HG03103 (cell line): ENCODE results near the gene LGR4.
A peak's percentile ranks its signal among the peaks of the same experiment; 100 is the strongest.
"Not testable (repeated sequence)": the region's sequence is repeated elsewhere in the genome, so short reads cannot be mapped to it uniquely, and the experiment has no call there.

Experiments used
- ATAC-seq: cut with Tn5 transposase; IDR thresholded peaks from one replicate; pipeline ENCODE4 v1.9.1; 2021; ENCODE audit warnings: low read depth; ENCODE audit not compliant: unreplicated experiment

The LGR4 gene, protein sequence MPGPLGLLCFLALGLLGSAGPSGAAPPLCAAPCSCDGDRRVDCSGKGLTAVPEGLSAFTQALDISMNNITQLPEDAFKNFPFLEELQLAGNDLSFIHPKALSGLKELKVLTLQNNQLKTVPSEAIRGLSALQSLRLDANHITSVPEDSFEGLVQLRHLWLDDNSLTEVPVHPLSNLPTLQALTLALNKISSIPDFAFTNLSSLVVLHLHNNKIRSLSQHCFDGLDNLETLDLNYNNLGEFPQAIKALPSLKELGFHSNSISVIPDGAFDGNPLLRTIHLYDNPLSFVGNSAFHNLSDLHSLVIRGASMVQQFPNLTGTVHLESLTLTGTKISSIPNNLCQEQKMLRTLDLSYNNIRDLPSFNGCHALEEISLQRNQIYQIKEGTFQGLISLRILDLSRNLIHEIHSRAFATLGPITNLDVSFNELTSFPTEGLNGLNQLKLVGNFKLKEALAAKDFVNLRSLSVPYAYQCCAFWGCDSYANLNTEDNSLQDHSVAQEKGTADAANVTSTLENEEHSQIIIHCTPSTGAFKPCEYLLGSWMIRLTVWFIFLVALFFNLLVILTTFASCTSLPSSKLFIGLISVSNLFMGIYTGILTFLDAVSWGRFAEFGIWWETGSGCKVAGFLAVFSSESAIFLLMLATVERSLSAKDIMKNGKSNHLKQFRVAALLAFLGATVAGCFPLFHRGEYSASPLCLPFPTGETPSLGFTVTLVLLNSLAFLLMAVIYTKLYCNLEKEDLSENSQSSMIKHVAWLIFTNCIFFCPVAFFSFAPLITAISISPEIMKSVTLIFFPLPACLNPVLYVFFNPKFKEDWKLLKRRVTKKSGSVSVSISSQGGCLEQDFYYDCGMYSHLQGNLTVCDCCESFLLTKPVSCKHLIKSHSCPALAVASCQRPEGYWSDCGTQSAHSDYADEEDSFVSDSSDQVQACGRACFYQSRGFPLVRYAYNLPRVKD

DNA sequence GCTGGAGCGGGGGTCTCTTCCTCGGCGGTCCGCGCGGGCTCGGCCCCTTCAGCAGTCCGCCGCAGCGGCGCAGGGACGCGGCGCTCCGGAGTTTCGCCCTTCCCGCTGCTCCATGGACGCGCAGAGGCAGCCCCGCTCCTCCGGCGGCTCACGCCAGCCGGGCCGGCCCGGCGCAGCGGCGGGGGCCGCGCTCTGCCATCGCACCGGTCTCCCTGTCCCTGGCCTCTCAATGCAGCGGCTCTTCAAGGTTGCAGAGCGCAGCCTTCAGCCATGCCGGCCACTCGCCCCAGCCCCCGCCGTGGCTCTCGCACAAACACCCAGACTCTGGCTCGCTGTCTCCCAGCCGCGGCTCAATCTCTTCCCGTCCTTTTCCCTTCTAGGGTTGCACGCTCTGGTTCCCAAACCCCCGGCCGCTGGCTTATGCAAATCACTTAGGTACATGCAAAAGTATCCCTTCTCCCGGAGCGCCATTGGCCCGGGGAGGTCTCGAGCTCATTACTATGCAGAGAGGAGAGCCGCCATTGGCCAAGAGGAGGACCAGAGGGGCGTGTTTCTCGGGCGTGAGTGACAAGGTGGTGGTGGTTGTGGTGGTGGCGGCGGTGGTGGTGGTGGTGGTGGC is at the start of gene LGR4:
Gene LGR4, minus strand, starts transcription at position 393 of the 619 bp plus-strand sequence. CDS start 488 bp downstream, outside the sequence.
- ATAC-seq = peak; percentile 87

DNA sequence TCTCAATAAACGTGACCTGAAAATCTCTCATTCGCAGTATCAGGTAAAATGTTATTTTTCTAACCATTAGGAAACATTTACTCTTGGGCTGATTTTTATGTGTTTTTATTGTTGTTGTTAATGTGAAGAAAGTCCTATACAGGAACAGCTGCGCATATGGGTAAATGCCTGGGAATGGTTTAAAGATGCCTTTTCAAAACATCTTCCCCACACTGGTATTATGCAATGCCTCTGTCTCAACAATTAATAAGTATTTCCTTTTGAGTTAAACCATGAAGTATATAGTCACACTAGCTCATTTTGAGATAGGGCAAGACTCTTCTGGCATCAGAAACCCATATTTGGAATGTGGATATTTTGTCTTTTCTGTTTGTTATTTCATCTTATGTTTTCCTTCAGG is 47.6 kb upstream of the LGR4 start:
- ATAC-seq = no peak

DNA sequence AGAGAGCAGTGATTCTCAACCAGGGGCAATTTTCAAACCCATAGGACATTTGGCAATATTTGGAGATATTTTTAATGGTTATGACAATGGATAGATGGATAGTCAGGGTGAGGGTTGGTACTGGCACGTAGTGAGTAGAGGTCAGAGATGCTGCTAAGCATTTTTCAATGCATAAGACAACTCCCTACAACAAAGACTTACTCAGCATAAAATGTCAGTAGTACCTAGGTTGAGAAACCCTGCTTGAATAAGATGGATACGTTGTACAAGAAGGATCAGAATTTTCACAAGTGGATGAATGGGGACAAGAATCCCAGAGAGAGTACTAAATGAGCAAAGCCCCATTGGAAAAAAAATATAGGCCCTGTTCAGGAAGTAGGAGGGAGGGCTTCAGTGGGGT is 45.9 kb upstream of the LGR4 start:
- ATAC-seq = no peak

DNA sequence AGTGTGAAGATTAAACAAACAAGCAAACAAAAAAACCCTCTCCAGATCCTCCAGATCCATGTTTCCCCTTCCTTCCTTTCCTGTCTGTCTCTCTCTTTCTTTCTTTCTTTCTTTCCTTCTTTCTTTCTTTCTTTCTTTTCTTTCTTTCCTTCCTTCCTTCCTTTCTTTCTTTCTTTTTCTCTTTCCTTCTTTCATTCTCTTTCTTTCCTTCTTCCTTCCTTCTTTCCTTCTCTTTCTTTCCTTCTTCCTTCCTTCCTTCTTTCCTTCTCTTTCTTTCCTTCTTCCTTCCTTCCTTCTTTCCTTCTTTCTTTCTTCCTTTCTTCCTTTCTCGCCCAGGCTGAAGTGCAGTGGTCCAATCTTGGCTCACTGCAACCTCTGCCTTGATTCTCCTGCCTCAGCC is 44.9 kb upstream of the LGR4 start:
- not testable (repeated sequence) for ATAC-seq

DNA sequence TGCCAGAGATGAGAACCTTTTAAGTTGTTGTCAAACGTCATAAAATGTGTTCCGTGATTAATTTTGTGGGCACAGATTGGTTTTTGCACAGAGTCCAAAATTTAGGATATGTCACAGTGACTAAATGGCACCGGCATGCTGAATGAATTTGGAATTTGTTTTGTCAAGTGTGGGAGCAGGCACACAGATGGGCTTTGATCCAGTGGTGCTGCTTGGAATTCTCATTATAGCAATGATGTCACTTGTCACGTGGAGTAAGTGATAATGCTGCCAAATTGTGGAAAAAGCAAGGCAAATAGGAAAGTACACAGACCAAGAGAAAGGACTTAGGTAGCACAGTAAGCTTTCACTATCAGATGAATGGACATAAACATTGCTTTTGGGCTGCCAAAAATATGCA is 42.0 kb upstream of the LGR4 start:
- no peak for ATAC-seq

DNA sequence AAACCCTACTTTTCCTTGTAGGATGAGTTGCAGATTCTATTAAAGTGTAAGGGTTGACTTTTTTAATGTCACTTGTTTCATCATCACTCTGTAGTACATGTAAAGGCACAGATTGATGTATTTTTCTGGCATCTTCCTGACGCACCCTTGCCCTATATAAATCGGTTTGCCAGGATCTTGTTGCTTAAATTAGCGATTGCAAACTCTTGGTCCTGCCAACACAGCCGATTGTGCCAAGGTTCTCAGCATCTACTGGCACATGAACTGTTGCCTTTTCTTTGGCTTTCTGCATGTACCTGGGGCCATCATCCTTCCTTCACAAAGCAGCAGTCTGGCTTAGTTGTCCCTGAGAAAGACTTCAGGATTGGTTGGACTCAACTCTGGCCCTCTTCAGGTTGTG is 41.5 kb upstream of the LGR4 start:
- no peak for ATAC-seq

DNA sequence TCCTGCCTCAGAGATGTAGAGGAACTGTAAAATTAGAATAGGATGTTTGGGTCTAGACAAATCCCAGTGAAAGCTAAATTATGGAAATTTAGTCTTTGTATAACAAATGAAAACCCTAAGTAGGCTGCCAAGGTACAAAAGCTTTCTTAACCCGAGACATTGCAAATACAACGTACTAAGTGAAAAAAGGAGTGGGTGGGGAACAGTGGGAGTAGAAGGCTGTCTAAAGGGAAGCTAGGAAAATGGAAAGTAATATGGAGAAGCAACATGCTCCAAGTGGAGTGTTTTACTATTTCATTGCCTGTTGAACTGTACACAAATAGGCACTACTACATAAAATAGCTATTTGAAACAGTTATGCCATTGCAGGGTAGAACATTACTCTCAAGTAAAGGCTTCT is 40.8 kb upstream of the LGR4 start:
- ATAC-seq = no peak

DNA sequence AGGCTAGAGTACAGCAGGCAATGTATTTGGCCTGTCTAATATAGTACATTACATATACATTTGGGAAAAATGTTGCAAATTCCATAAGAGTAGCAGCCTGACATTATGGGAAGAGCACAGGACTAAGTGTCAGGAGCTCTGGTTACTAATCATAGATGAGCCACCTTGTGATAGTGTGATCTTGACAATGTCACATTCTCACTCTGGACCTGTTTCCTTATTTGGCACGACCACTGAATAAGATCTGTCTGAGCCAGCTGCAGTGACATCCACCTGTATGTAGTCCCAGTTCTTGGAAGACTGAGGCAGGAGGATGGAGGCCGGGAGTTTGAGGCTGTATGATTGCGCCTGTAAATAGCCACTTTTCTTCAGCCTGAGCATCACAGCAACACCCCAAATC is 39.6 kb upstream of the LGR4 start:
- no peak for ATAC-seq

DNA sequence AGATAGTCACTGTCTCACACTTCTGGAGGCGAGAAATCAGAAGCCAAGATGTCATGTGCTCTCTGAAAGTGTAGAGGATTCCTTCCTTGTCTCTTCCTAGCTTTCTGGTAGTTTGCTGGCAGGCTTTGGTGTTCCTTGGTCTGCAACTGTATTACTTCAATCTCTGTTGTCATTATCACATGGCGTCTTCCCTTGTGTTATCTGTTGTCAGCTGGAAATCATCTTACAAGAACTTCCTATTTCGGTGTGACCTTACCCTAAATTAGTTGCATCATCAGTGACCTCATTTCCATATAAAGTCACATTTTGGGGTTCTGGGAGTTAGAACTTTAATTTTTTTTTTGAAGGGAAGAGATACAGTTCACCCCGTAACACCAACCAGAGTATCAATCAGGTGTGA is 37.3 kb upstream of the LGR4 start:
- no peak for ATAC-seq

DNA sequence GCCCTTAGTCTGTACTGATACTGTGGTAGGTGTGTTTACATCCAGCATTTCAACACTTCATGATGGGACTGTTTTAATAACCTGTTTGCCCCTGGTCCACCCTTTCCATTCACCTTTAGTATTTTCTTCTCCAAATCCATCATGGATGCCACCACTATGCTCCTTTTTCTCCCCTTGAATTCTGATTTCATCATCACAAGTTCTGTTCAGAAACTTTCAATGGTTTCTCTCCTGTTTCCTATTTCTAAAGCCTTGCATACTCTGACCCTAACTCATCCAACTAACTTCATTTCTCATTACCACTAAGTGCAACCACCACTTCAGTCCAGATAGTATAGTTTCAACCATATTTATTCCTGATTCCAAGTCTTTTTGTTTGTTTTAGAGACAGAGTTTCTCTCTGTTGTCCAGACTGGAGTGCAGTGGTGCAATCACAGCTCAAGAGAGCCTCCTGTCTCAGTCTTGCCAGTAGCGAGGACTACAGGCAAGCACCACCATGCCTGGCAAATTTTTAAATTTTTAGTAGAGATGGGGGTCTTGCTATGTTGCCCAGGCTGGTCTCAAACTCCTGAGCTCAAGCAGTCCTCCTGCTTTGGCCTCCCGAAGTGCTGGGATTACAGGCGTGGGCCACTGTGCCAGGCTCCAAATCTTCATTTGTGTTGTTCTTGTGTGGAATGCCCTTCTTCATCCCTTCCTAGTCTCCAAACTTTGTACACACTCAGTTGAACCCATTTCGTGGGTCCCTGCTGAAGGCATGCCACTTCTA is 35.1 kb upstream of the LGR4 start:
- ATAC-seq = no peak

DNA sequence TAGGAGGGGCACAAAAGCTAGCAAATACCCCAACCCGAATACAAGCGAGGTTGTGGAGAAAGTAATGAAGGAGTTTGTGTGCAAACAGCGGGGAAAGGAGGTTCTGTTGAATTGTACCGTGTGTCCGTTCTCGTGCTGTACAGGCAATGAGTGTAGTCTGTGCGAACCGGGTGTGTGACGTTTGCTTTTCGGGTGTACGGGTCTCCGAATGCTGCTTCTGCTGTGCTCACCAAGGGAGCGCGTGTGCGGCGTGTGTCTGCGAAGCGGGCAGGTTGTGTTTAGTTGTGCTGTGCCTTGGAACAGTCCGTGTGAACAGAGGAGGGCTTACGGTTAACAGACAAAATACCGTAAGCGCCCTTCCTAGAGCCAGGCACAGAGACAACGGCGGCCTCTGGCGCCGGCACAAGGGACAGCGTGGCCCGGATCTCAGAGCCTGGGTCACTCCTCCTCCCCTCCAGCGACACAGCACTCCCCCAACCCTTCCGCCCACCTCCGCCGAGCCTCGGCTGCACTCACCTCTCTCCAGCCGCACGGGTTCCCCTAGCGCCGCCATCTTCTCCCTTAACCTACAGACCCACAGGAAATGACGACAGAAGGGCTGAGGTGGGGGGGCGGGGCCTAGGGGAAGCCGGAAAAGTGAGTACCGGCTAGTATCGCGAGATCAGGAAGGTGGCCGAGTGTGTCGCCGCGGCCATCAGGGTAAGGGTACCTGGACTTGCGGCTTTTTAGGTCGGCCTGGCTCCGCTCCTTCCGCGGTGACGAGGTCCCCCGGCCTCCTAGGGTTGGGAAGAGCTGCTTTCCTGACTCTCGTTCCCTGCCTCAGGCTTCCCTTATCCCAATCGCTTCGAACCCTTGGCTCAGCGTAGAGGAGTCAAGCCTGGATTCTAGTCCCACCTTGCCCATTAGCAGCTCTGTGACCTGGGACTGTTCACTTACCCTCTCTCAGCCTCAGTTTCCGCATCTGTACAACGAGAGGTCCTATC is 33.9 kb upstream of the LGR4 start, which contains the start of gene LIN7C:
Gene LIN7C, minus strand, starts transcription at position 570 of the 983 bp plus-strand sequence. Its CDS starts 17 bp downstream, at position 553.
- ATAC-seq = peak; percentile 93

DNA sequence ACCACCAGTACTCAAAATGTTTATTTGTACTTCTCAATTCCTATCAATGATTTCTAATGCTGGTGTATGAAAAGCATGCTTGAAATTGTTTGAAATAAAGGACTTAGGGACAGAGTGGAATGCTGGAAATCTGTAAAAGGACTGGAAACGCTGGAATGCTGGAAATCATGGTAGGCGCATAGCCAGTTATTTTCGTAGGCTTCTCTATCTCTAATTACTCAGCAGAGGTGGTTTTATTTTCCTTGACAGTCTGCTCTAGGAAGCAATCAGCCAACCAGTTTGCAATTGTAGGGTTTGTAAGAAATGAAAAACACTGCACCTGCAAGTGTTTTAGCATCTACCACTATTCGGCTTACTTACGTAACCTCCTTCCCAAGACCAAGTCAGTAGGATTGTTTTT is 33.2 kb upstream of the LGR4 start:
- ATAC-seq = peak; percentile 0

DNA sequence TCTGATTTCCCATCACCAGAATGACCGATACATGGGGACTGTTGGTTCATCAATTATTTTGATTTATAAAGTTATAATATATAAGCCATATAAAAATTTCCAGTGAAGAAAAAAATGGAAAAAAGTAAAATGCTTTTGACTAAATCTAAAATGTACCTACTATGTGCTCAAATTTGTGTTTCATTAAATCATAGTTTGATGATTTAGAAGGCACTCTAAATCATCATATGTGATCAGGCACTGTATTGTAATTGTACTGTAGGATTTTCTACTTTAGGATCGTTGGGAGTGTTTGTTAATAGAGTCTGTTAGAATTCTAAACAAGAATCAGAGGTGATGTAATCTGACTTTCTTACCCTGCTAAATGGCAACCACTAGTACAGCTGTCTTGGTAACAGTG is 31.6 kb upstream of the LGR4 start:
- ATAC-seq = no peak

DNA sequence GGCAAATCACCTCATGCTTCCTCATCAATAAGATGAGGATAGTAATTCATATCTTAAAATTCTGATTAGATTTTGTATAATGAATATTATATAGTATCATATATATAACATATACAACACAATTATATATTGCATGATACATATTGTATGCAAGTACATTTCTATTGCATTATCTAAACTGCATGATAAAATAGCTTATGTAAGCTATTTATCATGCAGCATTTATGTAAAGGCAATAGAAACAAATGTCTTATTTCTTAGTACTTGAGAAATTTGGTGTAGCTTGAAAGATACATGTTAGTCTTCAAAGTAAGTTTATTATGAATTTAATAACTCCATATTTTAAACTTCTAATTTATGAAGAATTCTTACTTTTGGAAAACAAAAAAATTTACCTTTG is 28.5 kb upstream of the LGR4 start:
- ATAC-seq = no peak

DNA sequence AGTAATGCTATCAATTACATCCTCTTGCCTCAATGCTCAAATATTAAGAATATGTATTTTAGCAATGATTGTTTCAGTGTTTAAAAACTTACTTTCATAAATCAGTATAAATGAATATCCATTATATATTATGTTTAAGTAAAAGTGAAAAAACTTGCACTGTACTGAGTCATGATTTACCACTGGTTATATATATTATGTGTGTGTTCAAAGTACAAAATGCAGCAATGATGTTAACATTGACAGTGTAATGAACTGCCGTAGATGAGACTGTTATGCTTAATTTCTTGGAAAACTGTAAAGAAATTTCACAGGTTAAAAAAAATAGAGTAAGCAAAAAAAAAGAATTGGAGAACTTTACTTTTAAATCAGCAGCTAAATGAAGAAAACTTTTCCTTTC is 25.3 kb upstream of the LGR4 start:
- no peak for ATAC-seq

DNA sequence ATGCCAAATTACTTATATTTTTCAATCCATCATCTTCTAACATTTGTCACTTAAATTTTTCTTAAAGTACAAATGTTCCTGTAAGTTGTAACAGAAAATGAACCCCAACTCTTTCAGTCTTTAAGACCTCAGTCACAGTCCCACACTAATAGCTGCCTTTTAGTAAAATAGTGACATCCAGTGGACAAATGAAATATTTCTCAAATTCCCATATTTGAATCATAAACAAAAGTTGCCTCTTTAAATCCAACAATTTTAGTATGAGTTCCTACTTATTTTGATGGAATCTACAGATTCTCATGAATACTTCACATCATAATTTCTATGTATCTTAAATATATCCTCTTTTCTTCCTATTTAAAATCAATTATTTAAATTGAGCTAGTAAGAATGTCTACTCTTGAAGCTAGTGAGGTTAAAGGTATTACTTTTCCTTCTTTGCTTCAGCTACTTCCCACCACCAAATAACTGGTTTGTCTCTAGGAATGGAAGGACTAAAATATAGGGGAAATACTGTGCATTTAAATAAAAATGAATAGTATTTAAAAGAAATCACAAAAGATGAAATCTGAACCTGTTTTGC is 24.8 kb upstream of the LGR4 start:
- peak; percentile 69 for ATAC-seq

DNA sequence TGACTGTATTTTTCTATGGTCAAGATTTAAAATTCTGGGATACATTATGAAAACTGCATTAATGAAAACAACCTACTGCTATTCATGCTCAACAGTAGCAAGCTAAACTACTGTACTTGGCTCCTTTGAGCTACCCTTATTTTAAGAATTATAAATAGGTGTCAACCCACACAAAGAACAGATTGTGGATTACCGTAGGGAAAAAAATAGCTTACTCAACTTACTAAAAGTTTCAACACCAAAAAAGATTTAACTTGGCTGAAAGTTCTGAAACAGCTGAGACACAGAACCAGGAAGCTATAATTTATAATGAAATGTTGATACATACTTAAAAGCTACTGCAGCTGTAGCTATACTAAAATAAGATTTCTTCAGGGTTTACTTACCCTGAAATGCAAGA is 23.9 kb upstream of the LGR4 start:
- no peak for ATAC-seq

DNA sequence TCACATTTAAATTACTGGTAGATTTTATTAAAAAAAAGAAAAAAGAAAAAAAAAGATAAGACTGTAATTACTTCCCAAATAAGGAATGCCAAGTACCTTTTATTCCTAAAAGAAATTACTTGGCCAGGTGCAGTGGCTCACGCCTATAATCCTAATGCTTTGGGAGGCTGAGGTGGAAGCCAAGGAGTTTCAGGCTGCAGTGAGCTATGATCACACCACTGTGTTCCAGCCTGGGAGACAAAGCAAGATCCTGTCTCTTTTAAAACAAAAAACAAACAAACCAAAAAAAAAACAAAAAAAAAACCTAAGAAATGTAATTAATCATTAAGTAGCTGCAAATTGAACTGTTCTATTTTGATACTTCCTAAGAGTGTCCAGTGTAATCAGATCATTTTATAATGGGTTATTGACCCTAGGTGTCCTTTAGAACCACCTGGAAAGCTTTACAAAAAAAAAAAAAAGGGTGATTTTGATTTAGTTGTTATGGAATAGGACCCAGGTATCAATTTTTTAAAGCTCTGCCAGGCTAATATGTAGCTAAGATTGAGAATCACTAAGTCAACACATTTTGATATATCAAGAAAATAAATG is 23.2 kb upstream of the LGR4 start:
- no peak for ATAC-seq
